Dendritic cell treated with granulocyte-macrophage colony-stimulating factor and Interleukin-4, amounts not matched to agents 40 ng/mL and 50 ng/mL, for 4 days (primary cell): ENCODE measurements around the gene RASAL3.

Experiments used
- H3K27ac Mint-ChIP-seq: one replicate; pipeline ENCODE4 v1.8.0; 2022; ENCODE audit warnings: mild to moderate bottlenecking, mixed read lengths
- H3K27me3 Mint-ChIP-seq: one replicate; pipeline ENCODE4 v1.8.0; 2022; ENCODE audit warnings: mild to moderate bottlenecking, mixed read lengths
- H3K36me3 Mint-ChIP-seq: one replicate; pipeline ENCODE4 v1.8.0; 2022; ENCODE audit warnings: low read depth, mixed read lengths
- H3K4me1 Mint-ChIP-seq: one replicate; pipeline ENCODE4 v1.8.0; 2022; ENCODE audit warnings: low read depth, mixed read lengths
- H3K4me3 Mint-ChIP-seq: one replicate; pipeline ENCODE4 v1.8.0; 2022; ENCODE audit warnings: mild to moderate bottlenecking, moderate library complexity, mixed read lengths
- H3K9me3 Mint-ChIP-seq: one replicate; pipeline ENCODE4 v1.8.0; 2022; ENCODE audit warnings: mixed read lengths
- intact Hi-C: fragments of 100-400 bp; cut with micrococcal nuclease; formaldehyde crosslinking; loops from one replicate; pipeline ENCODE4 v1.15.0; 2022

RASAL3 gene

GRCh38 chr19:15438577-15438976, 25.8 kb downstream of the RASAL3 start:
- H3K27ac Mint-ChIP-seq = no peak overlapping the region
- no peaks in the 10 kb centered on the region for H3K27me3 Mint-ChIP-seq
- intact Hi-C loops = no loop called here
- peaks cover 2% of the 10 kb centered on the region for H3K4me1 Mint-ChIP-seq
- H3K4me3 Mint-ChIP-seq = no peak overlapping the region
- H3K36me3 Mint-ChIP-seq = peaks cover 6% of the 10 kb centered on the region
- no peaks in the 10 kb centered on the region for H3K9me3 Mint-ChIP-seq

- H3K4me3 Mint-ChIP-seq = no peak overlapping the region
- H3K4me1 Mint-ChIP-seq = peaks cover 6% of the 10 kb centered on the region
- no peaks in the 10 kb centered on the region for H3K9me3 Mint-ChIP-seq
- H3K27me3 Mint-ChIP-seq = no peaks in the 10 kb centered on the region
- H3K36me3 Mint-ChIP-seq = peaks cover 9% of the 10 kb centered on the region
- intact Hi-C loops = no loop called here
- H3K27ac Mint-ChIP-seq = no peak overlapping the region
Measured at GRCh38 chr19:15438124-15438496, 26.2 kb downstream of the RASAL3 start.

- Mint-ChIP-seq H3K4me1 (peaks cover 10% of the 10 kb centered on the region), H3K27me3 (no peaks in the 10 kb centered on the region), H3K27ac (no peak overlapping the region), H3K4me3 (no peak overlapping the region), H3K9me3 (no peaks in the 10 kb centered on the region), H3K36me3 (peaks cover 13% of the 10 kb centered on the region)
- intact Hi-C loops = no loop called here
Measured at GRCh38 chr19:15437355-15438123, 26.8 kb downstream of the RASAL3 start.

GRCh38 chr19:15436826-15437110, 27.6 kb downstream of the RASAL3 start:
- peaks cover 19% of the 10 kb centered on the region for H3K36me3 Mint-ChIP-seq
- intact Hi-C loops = no loop called here
- no peaks in the 10 kb centered on the region for H3K27me3 Mint-ChIP-seq
- H3K9me3 Mint-ChIP-seq = no peaks in the 10 kb centered on the region
- no peak overlapping the region for H3K27ac Mint-ChIP-seq
- peaks cover 13% of the 10 kb centered on the region for H3K4me1 Mint-ChIP-seq
- no peak overlapping the region for H3K4me3 Mint-ChIP-seq

GRCh38 chr19:15436012-15436825, 28.1 kb downstream of the RASAL3 start:
- peaks cover 19% of the 10 kb centered on the region for H3K4me1 Mint-ChIP-seq
- H3K9me3 Mint-ChIP-seq = no peaks in the 10 kb centered on the region
- H3K4me3 Mint-ChIP-seq = no peak overlapping the region
- intact Hi-C loops = no loop called here
- H3K27ac Mint-ChIP-seq = no peak overlapping the region
- peaks cover 24% of the 10 kb centered on the region for H3K36me3 Mint-ChIP-seq
- H3K27me3 Mint-ChIP-seq = no peaks in the 10 kb centered on the region

- Mint-ChIP-seq H3K36me3 (peaks cover 38% of the 10 kb centered on the region), H3K27ac (peak overlapping the region; percentile 92), H3K4me3 (peak overlapping the region; percentile 86), H3K27me3 (no peaks in the 10 kb centered on the region), H3K4me1 (peaks cover 32% of the 10 kb centered on the region), H3K9me3 (no peaks in the 10 kb centered on the region)
- intact Hi-C loops = loop anchor here (2.0 kb wide), 1 partner anchor 15 kb away; the partner anchor contains the start of gene AKAP8L
Measured at GRCh38 chr19:15433519-15434069, 30.8 kb downstream of the RASAL3 start.

- peak overlapping the region; percentile 92 for H3K27ac Mint-ChIP-seq
- intact Hi-C loops = loop anchor here (1.0 to 2.0 kb wide), 2 partner anchors 14 to 17 kb away; partner anchors contain the start of gene AKAP8L
- no peaks in the 10 kb centered on the region for H3K27me3 Mint-ChIP-seq
- H3K4me3 Mint-ChIP-seq = peak overlapping the region; percentile 86
- no peaks in the 10 kb centered on the region for H3K9me3 Mint-ChIP-seq
- H3K36me3 Mint-ChIP-seq = peaks cover 46% of the 10 kb centered on the region
- H3K4me1 Mint-ChIP-seq = peaks cover 32% of the 10 kb centered on the region
Measured at GRCh38 chr19:15432629-15433518, 31.5 kb downstream of the RASAL3 start.

- H3K9me3 Mint-ChIP-seq = no peaks in the 10 kb centered on the region
- no peaks in the 10 kb centered on the region for H3K27me3 Mint-ChIP-seq
- peak overlapping the region; percentile 85 for H3K4me3 Mint-ChIP-seq
- intact Hi-C loops = loop anchor here (1.0 to 2.0 kb wide), 2 partner anchors 13 to 18 kb away; partner anchors contain the start of gene AKAP8L
- H3K27ac Mint-ChIP-seq = peak overlapping the region; percentile 87
- peaks cover 32% of the 10 kb centered on the region for H3K4me1 Mint-ChIP-seq
- H3K36me3 Mint-ChIP-seq = peaks cover 54% of the 10 kb centered on the region
Measured at GRCh38 chr19:15432018-15432494, 32.3 kb downstream of the RASAL3 start.

- Mint-ChIP-seq H3K4me1 (peaks cover 32% of the 10 kb centered on the region), H3K27ac (peak overlapping the region; percentile 87), H3K27me3 (no peaks in the 10 kb centered on the region), H3K4me3 (peak overlapping the region; percentile 85), H3K9me3 (no peaks in the 10 kb centered on the region), H3K36me3 (peaks cover 59% of the 10 kb centered on the region)
- intact Hi-C loops = loop anchor here (1.0 to 2.0 kb wide), 2 partner anchors 13 to 19 kb away; partner anchors contain the start of gene AKAP8L
Measured at GRCh38 chr19:15431396-15432017, 32.8 kb downstream of the RASAL3 start.

- H3K27me3 Mint-ChIP-seq = no peaks in the 10 kb centered on the region
- no peak overlapping the region for H3K4me3 Mint-ChIP-seq
- peak overlapping the region; percentile 87 for H3K27ac Mint-ChIP-seq
- peaks cover 68% of the 10 kb centered on the region for H3K36me3 Mint-ChIP-seq
- H3K9me3 Mint-ChIP-seq = no peaks in the 10 kb centered on the region
- H3K4me1 Mint-ChIP-seq = peaks cover 32% of the 10 kb centered on the region
- intact Hi-C loops = no loop called here
Measured at GRCh38 chr19:15430526-15431120, 33.7 kb downstream of the RASAL3 start.

GRCh38 chr19:15429825-15430467, 34.4 kb downstream of the RASAL3 start:
- intact Hi-C loops = no loop called here
- Mint-ChIP-seq H3K4me3 (no peak overlapping the region), H3K27ac (peak overlapping the region; percentile 87), H3K9me3 (no peaks in the 10 kb centered on the region), H3K36me3 (peaks cover 75% of the 10 kb centered on the region), H3K4me1 (peaks cover 32% of the 10 kb centered on the region), H3K27me3 (no peaks in the 10 kb centered on the region)
